Measurements from ENCODE around the gene CDC25A. TPM values are rescaled to one million over a fixed set of nuclear protein-coding genes. Genes with fewer than 3 reads are reported as not detected.

Gene CDC25A
- total RNA-seq, 3 donors from 2014 or later (not counting 1 experiment from before 2014, with no cell fraction given) = 0.56 to 1.3 (median 0.72) TPM

- Mint-ChIP-seq H3K27me3 (ENCODE audit: low read depth in 2 of 2) (peaks cover 0 to 8% of the 10 kb centered on the region in 2 donors), H3K9me3 (no peaks in the 10 kb centered on the region), H3K4me3 (peak overlapping the region; percentile 96), H3K27ac (peak overlapping the region in 1 of 2 donors; percentile 72), H3K36me3 (no peaks in the 10 kb centered on the region), H3K4me1 (peaks cover 15 to 18% of the 10 kb centered on the region in 2 donors)
- Histone ChIP-seq H3K36me3 (ENCODE audit: control insufficient read depth, insufficient read depth, low read length) (no peaks in the 10 kb centered on the region), H3K27ac (ENCODE audit: low read length) (no peak overlapping the region), H3K9me3 (ENCODE audit: control insufficient read depth, insufficient read depth, low read length) (no peaks in the 10 kb centered on the region), H3K4me3 (ENCODE audit: low read length) (peak overlapping the region; percentile 78), H3K27me3 (ENCODE audit: control insufficient read depth, insufficient read depth, low read length) (no peaks in the 10 kb centered on the region), H3K4me1 (ENCODE audit: control insufficient read depth, insufficient read depth, low read length) (peaks cover 13% of the 10 kb centered on the region)
- peak in 2 of 3 donors; percentile 2 to 6 for ATAC-seq
- TF ChIP-seq, protein P1, sequence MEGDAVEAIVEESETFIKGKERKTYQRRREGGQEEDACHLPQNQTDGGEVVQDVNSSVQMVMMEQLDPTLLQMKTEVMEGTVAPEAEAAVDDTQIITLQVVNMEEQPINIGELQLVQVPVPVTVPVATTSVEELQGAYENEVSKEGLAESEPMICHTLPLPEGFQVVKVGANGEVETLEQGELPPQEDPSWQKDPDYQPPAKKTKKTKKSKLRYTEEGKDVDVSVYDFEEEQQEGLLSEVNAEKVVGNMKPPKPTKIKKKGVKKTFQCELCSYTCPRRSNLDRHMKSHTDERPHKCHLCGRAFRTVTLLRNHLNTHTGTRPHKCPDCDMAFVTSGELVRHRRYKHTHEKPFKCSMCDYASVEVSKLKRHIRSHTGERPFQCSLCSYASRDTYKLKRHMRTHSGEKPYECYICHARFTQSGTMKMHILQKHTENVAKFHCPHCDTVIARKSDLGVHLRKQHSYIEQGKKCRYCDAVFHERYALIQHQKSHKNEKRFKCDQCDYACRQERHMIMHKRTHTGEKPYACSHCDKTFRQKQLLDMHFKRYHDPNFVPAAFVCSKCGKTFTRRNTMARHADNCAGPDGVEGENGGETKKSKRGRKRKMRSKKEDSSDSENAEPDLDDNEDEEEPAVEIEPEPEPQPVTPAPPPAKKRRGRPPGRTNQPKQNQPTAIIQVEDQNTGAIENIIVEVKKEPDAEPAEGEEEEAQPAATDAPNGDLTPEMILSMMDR (IDR thresholded peaks at IDR 0.05) = no peak
- peak; percentile 20 to 48 for DNase-seq
- intact Hi-C loops (cut with micrococcal nuclease) = loop anchor here (1.0 kb wide), 1 partner anchor 54 kb away; the partner anchor contains the start of gene ZNF589
- WGBS (ENCODE audit: insufficient coverage) = under 1% methylated on average over 87 of the region's 87 CpGs
Measured at GRCh38 chr3:48187579-48188265, 495 bp downstream of the CDC25A start.

- no peaks in the 10 kb centered on the region for H3K9me3 ChIP-seq (ENCODE audit: control insufficient read depth, insufficient read depth, low read length)
- H3K27ac ChIP-seq (ENCODE audit: low read length) = no peak overlapping the region
- Mint-ChIP-seq H3K4me1 (peaks cover 15 to 18% of the 10 kb centered on the region in 2 donors), H3K4me3 (peak overlapping the region; percentile 88), H3K27ac (peak overlapping the region in 1 of 2 donors; percentile 47), H3K9me3 (no peaks in the 10 kb centered on the region), H3K36me3 (no peaks in the 10 kb centered on the region), H3K27me3 (ENCODE audit: low read depth in 2 of 2) (peaks cover 0 to 8% of the 10 kb centered on the region in 2 donors)
- H3K27me3 ChIP-seq (ENCODE audit: control insufficient read depth, insufficient read depth, low read length) = no peaks in the 10 kb centered on the region
- peaks cover 13% of the 10 kb centered on the region for H3K4me1 ChIP-seq (ENCODE audit: control insufficient read depth, insufficient read depth, low read length)
- intact Hi-C loops (cut with micrococcal nuclease) = no loop called here
- TF ChIP-seq, protein P1 (IDR thresholded peaks at IDR 0.05) = no peak
- 20% methylated on average over 8 of the region's 8 CpGs for WGBS (ENCODE audit: insufficient coverage)
- no peaks in the 10 kb centered on the region for H3K36me3 ChIP-seq (ENCODE audit: control insufficient read depth, insufficient read depth, low read length)
- no peak for DNase-seq
- H3K4me3 ChIP-seq (ENCODE audit: low read length) = peak overlapping the region; percentile 40
- no peak for ATAC-seq
Measured at GRCh38 chr3:48187301-48187578, 977 bp downstream of the CDC25A start.

GRCh38 chr3:48186631-48187300 is 1.5 kb downstream of the CDC25A start:
- H3K9me3 ChIP-seq (ENCODE audit: control insufficient read depth, insufficient read depth, low read length) = no peaks in the 10 kb centered on the region
- H3K27ac ChIP-seq (ENCODE audit: low read length) = no peak overlapping the region
- no peaks in the 10 kb centered on the region for H3K36me3 ChIP-seq (ENCODE audit: control insufficient read depth, insufficient read depth, low read length)
- Mint-ChIP-seq H3K36me3 (no peaks in the 10 kb centered on the region), H3K27ac (peak overlapping the region in 1 of 2 donors; percentile 47), H3K27me3 (ENCODE audit: low read depth in 2 of 2) (peaks cover 0 to 8% of the 10 kb centered on the region in 2 donors), H3K4me1 (peaks cover 15 to 18% of the 10 kb centered on the region in 2 donors), H3K4me3 (peak overlapping the region; percentile 88), H3K9me3 (no peaks in the 10 kb centered on the region)
- no peak for DNase-seq
- H3K4me1 ChIP-seq (ENCODE audit: control insufficient read depth, insufficient read depth, low read length) = peaks cover 13% of the 10 kb centered on the region
- TF ChIP-seq, protein P1 (IDR thresholded peaks at IDR 0.05) = no peak
- no peak overlapping the region for H3K4me3 ChIP-seq (ENCODE audit: low read length)
- no peak for ATAC-seq
- no peaks in the 10 kb centered on the region for H3K27me3 ChIP-seq (ENCODE audit: control insufficient read depth, insufficient read depth, low read length)
- WGBS (ENCODE audit: insufficient coverage) = 62% methylated on average over 7 of the region's 7 CpGs
- intact Hi-C loops (cut with micrococcal nuclease) = no loop called here

All from natural killer cell (primary cell).